Measurements from ENCODE around the gene NRL.

GRCh38 chr14:24084440-24084839 is 30.3 kb downstream of the NRL start:
- no peak for TF ChIP-seq BCL11A (IDR thresholded peaks at IDR 0.05; ENCODE audit: low read depth, low read length)
- no peak for TF ChIP-seq ASH2L (IDR thresholded peaks at IDR 0.05; ENCODE audit: borderline replicate concordance, low read depth)
- no peak for TF ChIP-seq CTCF (IDR thresholded peaks at IDR 0.05 in 2 of 3, conservative IDR thresholded peaks at IDR 0.05 in 1 of 3; ENCODE audit: control insufficient read depth in 2 of 3, extremely low read depth in 1 of 3, insufficient read depth in 1 of 3, low read depth in 3 of 3, low read length in 3 of 3)
- no peak for TF ChIP-seq ESRRA (IDR thresholded peaks at IDR 0.05; ENCODE audit: low read length)
- no peak for TF ChIP-seq CBX3 (IDR thresholded peaks at IDR 0.05; ENCODE audit: borderline replicate concordance, low read depth)
- no peak for TF ChIP-seq MEF2A (IDR thresholded peaks at IDR 0.05; ENCODE audit: insufficient read depth, low read depth, low read length)
- TF ChIP-seq, protein P1, sequence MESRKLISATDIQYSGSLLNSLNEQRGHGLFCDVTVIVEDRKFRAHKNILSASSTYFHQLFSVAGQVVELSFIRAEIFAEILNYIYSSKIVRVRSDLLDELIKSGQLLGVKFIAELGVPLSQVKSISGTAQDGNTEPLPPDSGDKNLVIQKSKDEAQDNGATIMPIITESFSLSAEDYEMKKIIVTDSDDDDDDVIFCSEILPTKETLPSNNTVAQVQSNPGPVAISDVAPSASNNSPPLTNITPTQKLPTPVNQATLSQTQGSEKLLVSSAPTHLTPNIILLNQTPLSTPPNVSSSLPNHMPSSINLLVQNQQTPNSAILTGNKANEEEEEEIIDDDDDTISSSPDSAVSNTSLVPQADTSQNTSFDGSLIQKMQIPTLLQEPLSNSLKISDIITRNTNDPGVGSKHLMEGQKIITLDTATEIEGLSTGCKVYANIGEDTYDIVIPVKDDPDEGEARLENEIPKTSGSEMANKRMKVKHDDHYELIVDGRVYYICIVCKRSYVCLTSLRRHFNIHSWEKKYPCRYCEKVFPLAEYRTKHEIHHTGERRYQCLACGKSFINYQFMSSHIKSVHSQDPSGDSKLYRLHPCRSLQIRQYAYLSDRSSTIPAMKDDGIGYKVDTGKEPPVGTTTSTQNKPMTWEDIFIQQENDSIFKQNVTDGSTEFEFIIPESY (IDR thresholded peaks at IDR 0.05): no peak

Data from GM12878 (cell line).